A673 (cell line): ENCODE measurements around the gene PPP5C. TPM values are rescaled to one million over a fixed set of nuclear protein-coding genes. Genes with fewer than 3 reads are reported as not detected.

ENCODE experiments used
- BruUV-seq: library from RNA; stranded (reverse); fragments of 400-500 nt; replicated peaks from 2 replicates; lab custom pipeline; 2021; lab: Mats Ljungman, UMichigan
- CTCF ChIA-PET: fragments of 300-600 bp; sonication (Branson Sonifier 250); formaldehyde crosslinking; loops from one replicate; lab custom pipeline; 2022; ENCODE audit warnings: antibody characterized with exemption; lab: Charles Lee
- POLR2A ChIA-PET: fragments of 300-600 bp; sonication (Branson Sonifier 250); formaldehyde crosslinking; loops from one replicate; lab custom pipeline; 2022; ENCODE audit warnings: antibody characterized with exemption; ENCODE audit not compliant: low non-redundant PET; lab: Charles Lee
- DNase-seq: peaks from one replicate; pipeline ENCODE4 v3.0.0-alpha.2; 2015; ENCODE audit warnings: low spot score
- H3K27ac ChIP-seq: fragments of 200-600 bp; sonication (generic); 2 replicates; pipeline ENCODE4 v1.5.1; 2016; ENCODE audit warnings: mixed run types, low read depth, mild to moderate bottlenecking, mixed read lengths, antibody characterized with exemption, low read length; ENCODE audit not compliant: poor library complexity, severe bottlenecking
- H3K27me3 ChIP-seq: fragments of 200-600 bp; sonication (generic); replicated peaks from 2 replicates; pipeline ENCODE4 v1.6.1; 2017; ENCODE audit warnings: mixed run types, low read depth, mild to moderate bottlenecking, mixed read lengths, antibody characterized with exemption, low read length; ENCODE audit not compliant: insufficient read depth, poor library complexity
- H3K36me3 ChIP-seq: fragments of 200-600 bp; sonication (generic); 2 replicates; pipeline ENCODE4 v1.6.1; 2016; ENCODE audit warnings: mixed run types, mild to moderate bottlenecking, mixed read lengths, antibody characterized with exemption, low read length; ENCODE audit not compliant: insufficient read depth, poor library complexity, severe bottlenecking
- H3K4me1 ChIP-seq: fragments of 200-600 bp; sonication (generic); 2 replicates; pipeline ENCODE4 v1.6.1; 2017; ENCODE audit warnings: mixed run types, mild to moderate bottlenecking, mixed read lengths, antibody characterized with exemption, low read length; ENCODE audit not compliant: insufficient read depth, poor library complexity, severe bottlenecking
- H3K4me3 ChIP-seq: fragments of 200-600 bp; sonication (generic); 2 replicates; pipeline ENCODE4 v1.5.1; 2016; ENCODE audit warnings: low read depth, mixed run types, mild to moderate bottlenecking, mixed read lengths, low read length; ENCODE audit not compliant: poor library complexity, severe bottlenecking
- H3K9me3 ChIP-seq: fragments of 200-600 bp; sonication (generic); 2 replicates; pipeline ENCODE4 v1.6.1; 2016; ENCODE audit warnings: mixed run types, low read depth, mild to moderate bottlenecking, mixed read lengths, antibody characterized with exemption, low read length; ENCODE audit not compliant: poor library complexity, severe bottlenecking
- CTCF ChIP-seq: fragments of 300-800, 200-600 bp; sonication (generic); conservative IDR thresholded peaks from 2 replicates; pipeline ENCODE4 v1.5.1; 2017; ENCODE audit warnings: low read depth, mild to moderate bottlenecking, antibody characterized with exemption, low read length, moderate library complexity, mixed read lengths
- EZH2 ChIP-seq: fragments of 200-600 bp; sonication (generic); IDR thresholded peaks from 2 replicates; pipeline ENCODE4 v1.6.1; 2017; ENCODE audit warnings: borderline replicate concordance, low read depth, mild to moderate bottlenecking, mixed read lengths, antibody characterized with exemption, low read length; ENCODE audit not compliant: poor library complexity, severe bottlenecking
- intact Hi-C: fragments of 100-400 bp; cut with micrococcal nuclease; formaldehyde crosslinking; loops from one replicate; pipeline ENCODE4 v1.10.0; 2022; ENCODE audit not compliant: unreplicated experiment
- total RNA-seq: library from RNA; stranded (reverse); gene quantifications from 2 replicates; pipeline ENCODE4 v1.2.3, GENCODE V29; 2021

The PPP5C gene
- total RNA-seq, 1 experiment from 2014 or later = 164 TPM

- no peak overlapping the region for H3K4me3 ChIP-seq
- ChIA-PET POLR2A (no interaction called here), CTCF (no interaction called here)
- H3K27me3 ChIP-seq = no peaks in the 10 kb centered on the region
- no peak for DNase-seq
- H3K4me1 ChIP-seq = peaks cover 22% of the 10 kb centered on the region
- no peak overlapping the region for H3K27ac ChIP-seq
- intact Hi-C loops = no loop called here
- TF ChIP-seq EZH2 (no peak), CTCF (no peak)
- H3K9me3 ChIP-seq = peaks cover 5% of the 10 kb centered on the region
- BruUV-seq = no TSS peak
- H3K36me3 ChIP-seq = peaks cover 75% of the 10 kb centered on the region
Measured at GRCh38 chr19:46381756-46382345, 35.0 kb downstream of the PPP5C start.

GRCh38 chr19:46383171-46383815 is 36.4 kb downstream of the PPP5C start:
- no peaks in the 10 kb centered on the region for H3K27me3 ChIP-seq
- H3K4me3 ChIP-seq = no peak overlapping the region
- H3K36me3 ChIP-seq = peaks cover 75% of the 10 kb centered on the region
- POLR2A ChIA-PET = no interaction called here
- TF ChIP-seq EZH2 = no peak
- no peak for TF ChIP-seq CTCF
- no TSS peak for BruUV-seq
- intact Hi-C loops = no loop called here
- peaks cover 10% of the 10 kb centered on the region for H3K4me1 ChIP-seq
- CTCF ChIA-PET = no interaction called here
- H3K9me3 ChIP-seq = peaks cover 5% of the 10 kb centered on the region
- DNase-seq = no peak
- no peak overlapping the region for H3K27ac ChIP-seq

- H3K27ac ChIP-seq = no peak overlapping the region
- peaks cover 5% of the 10 kb centered on the region for H3K9me3 ChIP-seq
- ChIA-PET CTCF (no interaction called here), POLR2A (no interaction called here)
- DNase-seq = no peak
- peaks cover 7% of the 10 kb centered on the region for H3K4me1 ChIP-seq
- TF ChIP-seq EZH2 (no peak), CTCF (no peak)
- no peaks in the 10 kb centered on the region for H3K27me3 ChIP-seq
- intact Hi-C loops = no loop called here
- no peak overlapping the region for H3K4me3 ChIP-seq
- H3K36me3 ChIP-seq = peaks cover 81% of the 10 kb centered on the region
- no TSS peak for BruUV-seq
Measured at GRCh38 chr19:46383846-46384245, 37.0 kb downstream of the PPP5C start.
